NCI-H510A treated with DMSO at 0.1 percent for 48 hours (cell line): ENCODE measurements around the gene SEMA6D.

ENCODE experiments used
- DNase-seq: peaks from one replicate; lab custom pipeline; 2025; lab: John Stamatoyannopoulos, UW

The SEMA6D gene

GRCh38 chr15:47743886-47744285, 26.6 kb downstream of the SEMA6D start:
- DNase-seq, result no peak

GRCh38 chr15:47744496-47744895, 27.2 kb downstream of the SEMA6D start:
- no peak for DNase-seq

- no peak for DNase-seq
These were observed 27.7 kb downstream of the SEMA6D start for GRCh38 chr15:47744973-47745372.

GRCh38 chr15:47746516-47746915, 29.2 kb downstream of the SEMA6D start:
- no peak for DNase-seq

GRCh38 chr15:47750030-47750739, 32.9 kb downstream of the SEMA6D start:
- no peak for DNase-seq

- no peak for DNase-seq
These were observed 33.5 kb downstream of the SEMA6D start for GRCh38 chr15:47750740-47751262.

- no peak for DNase-seq
These were observed 36.3 kb downstream of the SEMA6D start for GRCh38 chr15:47753591-47753990.

- DNase-seq, result no peak
These were observed 37.0 kb downstream of the SEMA6D start for GRCh38 chr15:47754312-47754711.

- no peak for DNase-seq
These were observed 38.6 kb downstream of the SEMA6D start for GRCh38 chr15:47755941-47756340.

GRCh38 chr15:47756872-47757271, 39.6 kb downstream of the SEMA6D start:
- DNase-seq, result no peak

GRCh38 chr15:47757331-47757730, 40.0 kb downstream of the SEMA6D start:
- DNase-seq, result no peak

GRCh38 chr15:47762621-47763020, 45.3 kb downstream of the SEMA6D start:
- DNase-seq, result no peak

GRCh38 chr15:47764666-47765065, 47.4 kb downstream of the SEMA6D start:
- DNase-seq, result no peak

- no peak for DNase-seq
These were observed 49.1 kb downstream of the SEMA6D start for GRCh38 chr15:47766406-47766805.

GRCh38 chr15:47767035-47767434, 49.7 kb downstream of the SEMA6D start:
- DNase-seq, result no peak

- no peak for DNase-seq
These were observed 51.4 kb downstream of the SEMA6D start for GRCh38 chr15:47768735-47769134.

- no peak for DNase-seq
These were observed 51.9 kb downstream of the SEMA6D start for GRCh38 chr15:47769166-47769565.

- DNase-seq, result peak; percentile 86
These were observed 55.8 kb downstream of the SEMA6D start for GRCh38 chr15:47773143-47773542.

- no peak for DNase-seq
These were observed 61.0 kb downstream of the SEMA6D start for GRCh38 chr15:47778263-47778770.

GRCh38 chr15:47780971-47781370, 63.7 kb downstream of the SEMA6D start:
- DNase-seq, result no peak

- no peak for DNase-seq
These were observed 64.2 kb downstream of the SEMA6D start for GRCh38 chr15:47781527-47781926.

GRCh38 chr15:47784820-47785219, 67.5 kb downstream of the SEMA6D start:
- no peak for DNase-seq

- no peak for DNase-seq
These were observed 69.1 kb downstream of the SEMA6D start for GRCh38 chr15:47786371-47786770.

- no peak for DNase-seq
These were observed 70.6 kb downstream of the SEMA6D start for GRCh38 chr15:47787875-47788274.
